Hematopoietic multipotent progenitor cell treated with erythropoietin and hydrocortisone succinate and interleukin-3 and kit ligand, for 4 days (in vitro differentiated cells): ENCODE measurements around the gene ADCY9.
"Not testable (repeated sequence)": the region's sequence is repeated elsewhere in the genome, so short reads cannot be mapped to it uniquely, and the experiment has no call there.

Experiments used
- DNase-seq: peaks from one replicate; pipeline ENCODE4 v3.0.0-alpha.2; 2015

Gene ADCY9

GRCh38 chr16:4116325-4117249 is at the start of gene ADCY9:
ADCY9 (minus strand) TSS chr16:4116442; CDS start chr16:4115442, 1,000 bp downstream.
- peak; percentile 79 for DNase-seq

GRCh38 chr16:4160658-4161430 is 44.6 kb upstream of the ADCY9 start:
- DNase-seq = no peak

- DNase-seq = no peak
Measured at GRCh38 chr16:4159726-4160125, 43.5 kb upstream of the ADCY9 start.

- no peak for DNase-seq
Measured at GRCh38 chr16:4158143-4159093, 42.2 kb upstream of the ADCY9 start.

- no peak for DNase-seq
Measured at GRCh38 chr16:4157376-4157825, 41.2 kb upstream of the ADCY9 start.

GRCh38 chr16:4156503-4156902 is 40.3 kb upstream of the ADCY9 start:
- not testable (repeated sequence) for DNase-seq

- DNase-seq = not testable (repeated sequence)
Measured at GRCh38 chr16:4153364-4153763, 37.1 kb upstream of the ADCY9 start.

- peak; percentile 26 for DNase-seq
Measured at GRCh38 chr16:4152267-4152666, 36.0 kb upstream of the ADCY9 start.

- no peak for DNase-seq
Measured at GRCh38 chr16:4147236-4147635, 31.0 kb upstream of the ADCY9 start.

GRCh38 chr16:4142268-4142667 is 26.0 kb upstream of the ADCY9 start:
- no peak for DNase-seq

- no peak for DNase-seq
Measured at GRCh38 chr16:4141604-4142003, 25.4 kb upstream of the ADCY9 start.

- no peak for DNase-seq
Measured at GRCh38 chr16:4140652-4141051, 24.4 kb upstream of the ADCY9 start.

- DNase-seq = no peak
Measured at GRCh38 chr16:4139968-4140367, 23.7 kb upstream of the ADCY9 start.

GRCh38 chr16:4138713-4139112 is 22.5 kb upstream of the ADCY9 start:
- no peak for DNase-seq

GRCh38 chr16:4137438-4137837 is 21.2 kb upstream of the ADCY9 start:
- no peak for DNase-seq

GRCh38 chr16:4136229-4136813 is 20.1 kb upstream of the ADCY9 start:
- no peak for DNase-seq

GRCh38 chr16:4135537-4135936 is 19.3 kb upstream of the ADCY9 start:
- no peak for DNase-seq

- no peak for DNase-seq
Measured at GRCh38 chr16:4133897-4134372, 17.7 kb upstream of the ADCY9 start.

GRCh38 chr16:4131621-4132020 is 15.4 kb upstream of the ADCY9 start:
- no peak for DNase-seq

- DNase-seq = no peak
Measured at GRCh38 chr16:4124535-4125294, 8.5 kb upstream of the ADCY9 start.

GRCh38 chr16:4123616-4124300 is 7.5 kb upstream of the ADCY9 start:
- no peak for DNase-seq
